Smooth muscle cell (in vitro differentiated cells): Measurements from ENCODE around the gene PTGIS. TPM values are rescaled to one million over a fixed set of nuclear protein-coding genes. Genes with fewer than 3 reads are reported as not detected.

Experiments
- DNase-seq: peaks from one replicate; lab custom pipeline; 2025; ENCODE audit not compliant: unreplicated experiment; lab: John Stamatoyannopoulos, UW
- H2AFZ ChIP-seq: fragments of 200-600 bp; sonication (generic); 2 replicates; pipeline ENCODE4 v1.6.0; 2016; ENCODE audit warnings: antibody characterized with exemption, low read depth, mild to moderate bottlenecking
- H3F3A ChIP-seq: fragments of 200-600 bp; sonication (generic); 2 replicates; pipeline ENCODE4 v1.6.0; 2017; ENCODE audit warnings: antibody characterized with exemption, low read depth
- H3K27ac ChIP-seq: fragments of 200-600 bp; sonication (generic); 2 replicates; pipeline ENCODE4 v1.5.1; 2016; ENCODE audit warnings: low read depth, mild to moderate bottlenecking
- H3K27me3 ChIP-seq: fragments of 200-600 bp; sonication (generic); 2 replicates; pipeline ENCODE4 v1.6.1; 2016; ENCODE audit warnings: low read depth, mild to moderate bottlenecking
- H3K36me3 ChIP-seq: fragments of 200-600 bp; sonication (generic); 2 replicates; pipeline ENCODE4 v1.5.1; 2016; ENCODE audit warnings: low read depth
- H3K4me1 ChIP-seq: fragments of 200-600 bp; sonication (generic); 2 replicates; pipeline ENCODE4 v1.5.1; 2016; ENCODE audit warnings: low read depth
- H3K4me2 ChIP-seq: fragments of 200-600 bp; sonication (generic); 2 replicates; pipeline ENCODE4 v1.6.0; 2016; ENCODE audit warnings: mild to moderate bottlenecking
- H3K4me3 ChIP-seq: fragments of 200-600 bp; sonication (generic); 2 replicates; pipeline ENCODE4 v1.5.1; 2016; ENCODE audit warnings: mild to moderate bottlenecking
- H3K79me2 ChIP-seq: fragments of 200-600 bp; sonication (generic); 2 replicates; pipeline ENCODE4 v1.6.0; 2016; ENCODE audit warnings: low read depth, mild to moderate bottlenecking
- H3K9ac ChIP-seq: fragments of 200-600 bp; sonication (generic); 2 replicates; pipeline ENCODE4 v1.6.0; 2016; ENCODE audit warnings: low read depth
- H3K9me3 ChIP-seq: fragments of 200-600 bp; sonication (generic); replicated peaks from 2 replicates; pipeline ENCODE4 v1.5.1; 2016; ENCODE audit warnings: low read depth
- H4K20me1 ChIP-seq: fragments of 200-600 bp; sonication (generic); 2 replicates; pipeline ENCODE4 v1.6.0; 2016; ENCODE audit warnings: low read depth
- WGBS: methylation state at CpG from one replicate; pipeline ENCODE4 v1.1.7; 2016; ENCODE audit warnings: low lambda C conversion rate; 5-methylcytosine and 5-hydroxymethylcytosine counted together
- polyA plus RNA-seq: library from polyadenylated mRNA; unstranded; fragments of >200 nt; fragmentation: Nextera tagmentation; extraction: Ambion mirVana; gene quantifications from 2 replicates; pipeline ENCODE4 v1.2.1, GENCODE V29; 2016
- total RNA-seq: library from RNA; depleted of rRNA; stranded (reverse); fragments of >200 nt; gene quantifications from 2 replicates; pipeline ENCODE4 v1.2.3, GENCODE V29; 2014
- TF ChIP-seq, protein P1 (sequence below): fragments of 200-600 bp; sonication (generic); IDR thresholded peaks from 2 replicates; pipeline ENCODE4 v1.5.1; 2017; ENCODE audit warnings: borderline replicate concordance, mild to moderate bottlenecking, antibody characterized with exemption; ENCODE audit not compliant: insufficient read depth, poor library complexity, severe bottlenecking

Gene PTGIS
- total and polyA plus RNA-seq, 2 experiments from 2014 or later = 0.18 to 0.64 TPM

DNA sequence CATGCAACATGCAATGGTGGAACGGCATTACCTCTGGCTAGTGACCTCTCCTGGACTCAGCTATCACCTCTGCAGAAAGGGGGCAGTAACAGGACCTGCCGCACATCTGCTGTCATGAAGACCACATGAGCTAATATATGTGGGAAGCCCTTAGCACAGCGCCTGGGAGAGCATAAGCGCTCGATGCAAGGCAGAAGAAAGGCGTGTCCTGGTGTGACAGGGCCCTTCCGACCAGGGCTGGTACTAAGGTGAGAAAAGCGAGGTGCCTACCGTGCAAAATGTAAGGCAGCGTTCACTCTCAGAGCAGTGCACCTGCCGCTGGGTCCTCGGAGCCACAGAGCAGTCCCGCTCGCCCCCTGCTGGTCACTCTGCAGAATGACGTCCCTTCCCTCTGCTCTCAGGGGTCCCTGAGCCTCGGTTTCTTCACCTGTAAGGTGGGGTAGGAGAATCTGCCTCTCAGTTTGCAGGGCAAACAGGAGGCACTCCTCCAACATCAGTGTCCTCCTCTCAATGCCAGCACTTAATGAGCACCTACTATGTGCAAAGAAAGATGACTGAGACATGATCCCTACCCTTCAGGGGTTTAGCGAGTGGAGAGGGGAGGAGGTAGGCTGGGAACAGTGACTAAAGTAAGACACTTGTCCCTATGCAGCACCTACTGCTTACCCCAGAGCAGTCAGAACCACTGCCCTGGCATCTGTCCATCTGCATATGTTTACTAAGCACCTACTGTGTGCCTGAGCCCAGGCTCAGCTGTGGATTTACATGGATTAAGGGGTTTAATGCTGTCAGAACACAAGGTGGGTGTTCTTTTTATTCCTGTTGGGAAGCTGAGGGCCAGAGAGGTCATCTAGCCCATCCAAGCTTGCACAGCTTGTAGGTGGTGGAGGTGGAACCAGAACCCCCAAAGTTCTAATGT is 41.1 kb upstream of the PTGIS start:
- DNase-seq = no peak
- no peaks in the 10 kb centered on the region for H3K79me2 ChIP-seq
- no peaks in the 10 kb centered on the region for H3K9me3 ChIP-seq
- 12% methylated on average over 17 of the region's 17 CpGs for WGBS
- H3K27me3 ChIP-seq = peaks cover 6% of the 10 kb centered on the region
- no peak overlapping the region for H3K4me2 ChIP-seq
- no peak overlapping the region for H2AFZ ChIP-seq
- no peak overlapping the region for H3K4me3 ChIP-seq
- H4K20me1 ChIP-seq = no peaks in the 10 kb centered on the region
- TF ChIP-seq, protein P1, sequence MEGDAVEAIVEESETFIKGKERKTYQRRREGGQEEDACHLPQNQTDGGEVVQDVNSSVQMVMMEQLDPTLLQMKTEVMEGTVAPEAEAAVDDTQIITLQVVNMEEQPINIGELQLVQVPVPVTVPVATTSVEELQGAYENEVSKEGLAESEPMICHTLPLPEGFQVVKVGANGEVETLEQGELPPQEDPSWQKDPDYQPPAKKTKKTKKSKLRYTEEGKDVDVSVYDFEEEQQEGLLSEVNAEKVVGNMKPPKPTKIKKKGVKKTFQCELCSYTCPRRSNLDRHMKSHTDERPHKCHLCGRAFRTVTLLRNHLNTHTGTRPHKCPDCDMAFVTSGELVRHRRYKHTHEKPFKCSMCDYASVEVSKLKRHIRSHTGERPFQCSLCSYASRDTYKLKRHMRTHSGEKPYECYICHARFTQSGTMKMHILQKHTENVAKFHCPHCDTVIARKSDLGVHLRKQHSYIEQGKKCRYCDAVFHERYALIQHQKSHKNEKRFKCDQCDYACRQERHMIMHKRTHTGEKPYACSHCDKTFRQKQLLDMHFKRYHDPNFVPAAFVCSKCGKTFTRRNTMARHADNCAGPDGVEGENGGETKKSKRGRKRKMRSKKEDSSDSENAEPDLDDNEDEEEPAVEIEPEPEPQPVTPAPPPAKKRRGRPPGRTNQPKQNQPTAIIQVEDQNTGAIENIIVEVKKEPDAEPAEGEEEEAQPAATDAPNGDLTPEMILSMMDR = peak; percentile 96
- H3F3A ChIP-seq = no peaks in the 10 kb centered on the region
- H3K36me3 ChIP-seq = no peaks in the 10 kb centered on the region
- H3K27ac ChIP-seq = no peak overlapping the region
- no peak overlapping the region for H3K9ac ChIP-seq
- H3K4me1 ChIP-seq = no peaks in the 10 kb centered on the region

DNA sequence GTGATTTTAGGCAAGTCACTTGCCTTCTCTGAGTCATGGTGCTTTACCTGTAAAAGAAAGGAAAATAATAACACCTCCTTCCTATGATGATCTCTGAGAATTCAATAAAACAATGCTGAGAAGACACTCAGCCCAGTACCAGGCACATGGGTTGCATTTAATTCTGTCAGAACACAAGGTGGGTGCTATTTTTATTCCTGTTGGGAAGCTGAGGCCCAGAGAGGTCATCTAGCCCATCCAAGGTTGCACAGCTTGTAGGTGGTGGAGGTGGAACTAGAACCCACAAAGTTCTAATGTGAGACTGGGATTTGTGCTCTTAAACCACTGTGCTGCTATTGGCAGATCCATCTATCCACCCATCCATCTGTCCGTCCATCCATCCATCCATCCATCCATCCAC is 39.6 kb upstream of the PTGIS start:
- TF ChIP-seq, protein P1 = no peak

GRCh38 chr20:49603209-49603627 is 35.3 kb upstream of the PTGIS start:
- H3K4me1 ChIP-seq = no peaks in the 10 kb centered on the region
- WGBS = 57% methylated on average over 11 of the region's 11 CpGs
- no peaks in the 10 kb centered on the region for H3K9me3 ChIP-seq
- TF ChIP-seq, protein P1 = peak; percentile 24
- H3K27ac ChIP-seq = no peak overlapping the region
- H3K4me2 ChIP-seq = no peak overlapping the region
- no peaks in the 10 kb centered on the region for H3K36me3 ChIP-seq
- H3F3A ChIP-seq = no peaks in the 10 kb centered on the region
- no peak for DNase-seq
- no peak overlapping the region for H3K9ac ChIP-seq
- no peaks in the 10 kb centered on the region for H3K79me2 ChIP-seq
- H3K27me3 ChIP-seq = peaks cover 3% of the 10 kb centered on the region
- no peak overlapping the region for H2AFZ ChIP-seq
- no peaks in the 10 kb centered on the region for H4K20me1 ChIP-seq
- no peak overlapping the region for H3K4me3 ChIP-seq

More for the DNA sequence above, 39.6 kb upstream of the PTGIS start:
- no peak overlapping the region for H3K9ac ChIP-seq
- no peak overlapping the region for H3K27ac ChIP-seq
- no peak for DNase-seq
- 86% methylated on average over 1 of the region's 1 CpG for WGBS
- no peak overlapping the region for H2AFZ ChIP-seq
- H3K79me2 ChIP-seq = no peaks in the 10 kb centered on the region
- no peaks in the 10 kb centered on the region for H4K20me1 ChIP-seq
- H3K4me2 ChIP-seq = no peak overlapping the region
- no peaks in the 10 kb centered on the region for H3K4me1 ChIP-seq
- no peaks in the 10 kb centered on the region for H3K9me3 ChIP-seq
- no peak overlapping the region for H3K4me3 ChIP-seq
- peaks cover 6% of the 10 kb centered on the region for H3K27me3 ChIP-seq
- no peaks in the 10 kb centered on the region for H3K36me3 ChIP-seq
- no peaks in the 10 kb centered on the region for H3F3A ChIP-seq
